HL-60 (cell line): ENCODE results near the gene TPCN1.

Experiments
- DNase-seq, 2 experiments: peaks; one replicate each; pipeline ENCODE4 v3.0.0-alpha.2; 2010 to 2020; ENCODE audit warnings: low read depth in 1 of 2, low spot score in 1 of 2
- H3K27ac ChIP-seq: fragments of 250-450 bp; sonication (Bioruptor Pico); replicated peaks from 2 replicates; pipeline ENCODE4 v1.5.1; 2020; ENCODE audit warnings: mild to moderate bottlenecking, moderate library complexity
- H3K27me3 ChIP-seq: fragments of 250-450 bp; sonication (Bioruptor Pico); 2 replicates; pipeline ENCODE4 v1.5.1; 2021; ENCODE audit warnings: mild to moderate bottlenecking, moderate library complexity; ENCODE audit not compliant: insufficient read depth, poor library complexity, severe bottlenecking
- H3K4me3 ChIP-seq: replicated peaks from 2 replicates; pipeline ENCODE4 v1.5.1; 2011; ENCODE audit warnings: mild to moderate bottlenecking, control low read depth, low read length; ENCODE audit not compliant: insufficient read depth
- CTCF ChIP-seq: IDR thresholded peaks from one replicate; pipeline ENCODE4 v1.5.1; 2011; ENCODE audit warnings: low read length, control low read depth, inconsistent platforms; ENCODE audit not compliant: insufficient read depth
- GABPA ChIP-seq: IDR thresholded peaks from 2 replicates; pipeline ENCODE4 v1.6.1; 2012; ENCODE audit warnings: low read depth
- POLR2AphosphoS5 ChIP-seq: IDR thresholded peaks from 2 replicates; pipeline ENCODE4 v1.6.1; 2012; ENCODE audit warnings: low read depth
- REST ChIP-seq: IDR thresholded peaks from 2 replicates; pipeline ENCODE4 v1.6.1; 2012; ENCODE audit warnings: low read depth; ENCODE audit not compliant: insufficient replicate concordance
- SPI1 ChIP-seq: IDR thresholded peaks from 2 replicates; pipeline ENCODE4 v1.6.1; 2012; ENCODE audit warnings: low read depth, mild to moderate bottlenecking, borderline replicate concordance

TPCN1 gene

GRCh38 chr12:113244047-113244460, 22.8 kb downstream of the TPCN1 start:
- no peak overlapping the region for H3K27ac ChIP-seq

GRCh38 chr12:113244478-113244958, 23.3 kb downstream of the TPCN1 start:
- TF ChIP-seq SPI1: no peak
- no peak for TF ChIP-seq REST
- TF ChIP-seq CTCF: no peak
- no peak for TF ChIP-seq GABPA
- TF ChIP-seq POLR2AphosphoS5: no peak
- Histone ChIP-seq H3K27me3 (no peaks in the 10 kb centered on the region), H3K4me3 (no peak overlapping the region), H3K27ac (no peak overlapping the region)
- DNase-seq: no peak

More at GRCh38 chr12:113244047-113244460, 22.8 kb downstream of the TPCN1 start:
- TF ChIP-seq POLR2AphosphoS5 (no peak), CTCF (no peak), GABPA (no peak), REST (no peak), SPI1 (no peak)
- H3K4me3 ChIP-seq: no peak overlapping the region
- no peaks in the 10 kb centered on the region for H3K27me3 ChIP-seq
- DNase-seq: no peak

- Histone ChIP-seq H3K27me3 (no peaks in the 10 kb centered on the region), H3K27ac (no peak overlapping the region), H3K4me3 (no peak overlapping the region)
- no peak for TF ChIP-seq SPI1
- peak; percentile 21; the same call in 1 of the 2 replicates for TF ChIP-seq POLR2AphosphoS5
- DNase-seq: peak in 1 of 2 experiments; percentile 54
Observed at GRCh38 chr12:113245695-113246477, 24.6 kb downstream of the TPCN1 start.

GRCh38 chr12:113246478-113247122, 25.3 kb downstream of the TPCN1 start:
- H3K4me3 ChIP-seq: no peak overlapping the region
- no peaks in the 10 kb centered on the region for H3K27me3 ChIP-seq
- H3K27ac ChIP-seq: peak overlapping the region; percentile 21; the same call in 1 of the 2 replicates
- TF ChIP-seq CTCF (no peak), GABPA (no peak), POLR2AphosphoS5 (no peak), REST (no peak), SPI1 (no peak)
- no peak for DNase-seq
